Activated T-cell treated with anti-CD3 and anti-CD28 coated beads, Interleukin-2, amount 50 U/mL, for 4 hours (primary cell): ENCODE results near the gene PAPSS2. TPM values are rescaled to one million over a fixed set of nuclear protein-coding genes. Genes with fewer than 3 reads are reported as not detected.

Experiments used
- ATAC-seq, 2 donors: fragments of 200-7000 bp; cut with Tn5 transposase; one replicate each; pipeline ENCODE4 v1.10.0; 2021
- DNase-seq: peaks from one replicate; pipeline ENCODE4 v3.0.0-alpha.2; 2020
- H3K27me3 Mint-ChIP-seq: one replicate; pipeline ENCODE4 v1.8.0; 2021; ENCODE audit warnings: low read depth, mixed read lengths
- H3K36me3 Mint-ChIP-seq: one replicate; pipeline ENCODE4 v1.8.0; 2022; ENCODE audit warnings: mixed read lengths; ENCODE audit not compliant: insufficient read depth
- H3K4me1 Mint-ChIP-seq: one replicate; pipeline ENCODE4 v1.8.0; 2021; ENCODE audit warnings: low read depth, mixed read lengths
- H3K4me3 Mint-ChIP-seq: one replicate; pipeline ENCODE4 v1.8.0; 2021; ENCODE audit warnings: mild to moderate bottlenecking, moderate library complexity, mixed read lengths
- H3K9me3 Mint-ChIP-seq: one replicate; pipeline ENCODE4 v1.8.0; 2021; ENCODE audit warnings: mixed read lengths
- total RNA-seq, 3 donors: library from RNA; stranded (reverse); gene quantifications; one replicate each; pipeline ENCODE4 v1.2.1, GENCODE V29; 2021

The PAPSS2 gene
- total RNA-seq, 3 donors from 2014 or later = 0.21 to 0.43 (median 0.41) TPM

DNA sequence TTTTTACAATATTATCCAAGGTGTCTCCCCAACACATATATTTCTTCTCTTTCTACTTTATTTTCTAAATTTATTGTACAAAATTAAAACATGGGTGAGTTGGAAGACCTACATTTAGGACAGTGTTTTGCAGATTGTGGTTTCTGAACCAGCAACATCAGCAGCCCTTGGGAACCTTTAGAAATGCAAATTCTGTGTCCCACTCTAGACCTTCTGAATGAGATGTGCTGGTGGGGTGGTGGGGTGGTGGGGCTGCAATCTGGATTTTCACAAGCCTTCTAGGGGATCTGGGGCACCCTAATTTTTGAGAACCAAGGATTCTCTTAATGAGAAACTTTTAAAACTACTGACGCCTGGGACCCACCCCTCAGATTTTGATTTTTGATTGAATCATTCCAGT is 7.4 kb upstream of the PAPSS2 start:
- ATAC-seq (no peak), DNase-seq (no peak)
- peaks cover 29% of the 10 kb centered on the region for H3K27me3 Mint-ChIP-seq
- no peaks in the 10 kb centered on the region for H3K36me3 Mint-ChIP-seq
- H3K9me3 Mint-ChIP-seq = no peaks in the 10 kb centered on the region
- H3K4me1 Mint-ChIP-seq = peaks cover 4% of the 10 kb centered on the region
- no peak overlapping the region for H3K4me3 Mint-ChIP-seq

DNA sequence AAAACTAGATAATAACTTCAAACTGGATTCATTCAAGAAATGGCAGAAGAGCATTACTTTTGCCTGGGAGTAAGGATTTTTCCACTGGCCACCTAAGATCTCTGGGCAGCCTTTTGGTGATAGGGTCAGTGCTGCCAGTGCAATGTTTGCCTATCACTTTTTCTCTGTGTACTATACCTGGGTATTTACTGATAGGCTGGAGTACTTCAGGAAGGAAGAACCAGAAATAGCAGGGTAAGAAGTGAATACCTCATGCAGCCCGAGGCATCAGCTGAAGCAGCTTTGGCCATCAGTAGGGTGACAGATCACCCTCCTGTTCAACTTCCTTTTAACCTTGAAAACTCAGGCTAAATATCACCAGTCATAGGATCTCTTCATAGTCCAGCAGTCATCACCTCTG is 5.5 kb upstream of the PAPSS2 start:
- H3K9me3 Mint-ChIP-seq = no peaks in the 10 kb centered on the region
- H3K4me3 Mint-ChIP-seq = no peak overlapping the region
- H3K4me1 Mint-ChIP-seq = peaks cover 2% of the 10 kb centered on the region
- DNase-seq = no peak
- ATAC-seq = no peak
- no peaks in the 10 kb centered on the region for H3K36me3 Mint-ChIP-seq
- peaks cover 34% of the 10 kb centered on the region for H3K27me3 Mint-ChIP-seq

DNA sequence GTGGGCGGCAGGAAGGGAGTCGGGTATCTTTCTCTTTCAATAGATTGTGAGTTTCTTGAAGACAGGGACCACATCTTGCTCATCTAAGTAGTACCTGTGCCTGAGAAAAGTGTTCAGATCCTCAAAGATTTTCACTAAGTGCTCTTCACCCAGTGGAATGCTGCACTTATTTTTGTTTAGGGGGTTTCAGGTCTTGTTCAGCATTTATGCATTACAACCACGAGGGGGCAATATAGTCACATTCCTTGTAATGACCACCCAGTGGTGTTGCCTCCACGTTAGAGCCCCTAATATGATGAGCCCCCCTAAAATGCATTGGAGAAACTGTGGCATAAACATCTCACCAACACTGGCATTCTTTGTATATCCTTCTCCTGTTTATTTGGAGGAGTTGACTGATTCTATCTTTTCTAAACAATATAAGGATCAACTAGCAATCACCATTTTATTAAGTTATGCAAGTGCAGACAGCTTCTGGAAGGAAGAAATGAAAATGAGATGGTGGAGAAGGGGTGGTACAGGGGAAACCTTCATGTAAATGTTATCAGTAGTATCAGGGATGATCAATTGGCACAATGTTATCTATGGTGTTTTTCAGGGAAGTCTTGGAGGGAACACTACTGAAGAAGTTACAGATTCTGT is 3.1 kb upstream of the PAPSS2 start:
- Mint-ChIP-seq H3K36me3 (no peaks in the 10 kb centered on the region), H3K4me1 (peaks cover 9% of the 10 kb centered on the region), H3K4me3 (no peak overlapping the region), H3K27me3 (peaks cover 45% of the 10 kb centered on the region), H3K9me3 (no peaks in the 10 kb centered on the region)
- DNase-seq (no peak), ATAC-seq (peak; percentile 29 to 55)

DNA sequence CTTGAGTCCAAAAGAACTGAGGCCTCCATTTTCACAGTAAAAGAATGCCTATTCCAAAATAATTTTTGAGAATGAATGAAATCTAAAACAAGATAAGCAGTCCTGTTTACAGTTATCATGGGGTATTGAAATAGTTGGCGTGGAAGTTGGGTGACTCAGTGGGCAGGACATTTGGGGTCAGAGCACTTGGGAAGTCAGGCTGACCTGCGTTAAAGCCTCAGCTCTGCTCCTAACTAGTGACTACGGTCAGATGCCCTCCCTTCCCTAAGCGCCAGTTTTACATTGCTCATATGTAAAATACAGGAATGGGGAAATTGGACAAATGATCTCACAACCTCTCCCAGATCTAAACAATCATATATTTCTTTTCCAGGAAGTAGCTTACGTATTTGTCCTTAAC is 2.3 kb upstream of the PAPSS2 start:
- Mint-ChIP-seq H3K27me3 (peaks cover 47% of the 10 kb centered on the region), H3K4me3 (no peak overlapping the region), H3K4me1 (peaks cover 9% of the 10 kb centered on the region), H3K36me3 (no peaks in the 10 kb centered on the region), H3K9me3 (no peaks in the 10 kb centered on the region)
- ATAC-seq = no peak
- no peak for DNase-seq

DNA sequence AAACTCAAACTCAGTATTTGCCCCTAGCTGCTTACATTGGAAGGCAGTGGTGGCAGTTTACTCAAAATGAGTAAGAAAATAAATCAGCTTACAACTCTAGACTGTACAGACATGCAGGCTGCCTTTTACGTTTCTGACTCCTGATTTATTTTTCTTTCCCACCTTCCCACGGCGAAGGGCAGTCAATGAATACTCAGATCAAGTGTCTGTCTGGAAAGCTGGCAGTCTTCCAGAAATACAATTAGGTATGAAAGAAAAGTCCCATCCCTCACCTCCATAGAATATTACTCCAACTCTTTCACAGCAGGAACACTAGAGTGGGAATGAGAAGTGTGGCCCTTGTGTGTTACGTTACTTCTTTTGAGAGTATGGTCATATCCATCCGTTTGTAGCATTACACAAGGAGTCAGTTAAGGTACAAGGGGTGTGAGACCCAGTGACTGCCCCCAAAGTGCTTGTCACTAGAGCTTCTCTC is 1.3 kb upstream of the PAPSS2 start:
- ATAC-seq (no peak), DNase-seq (no peak)
- Mint-ChIP-seq H3K4me3 (no peak overlapping the region), H3K27me3 (peaks cover 50% of the 10 kb centered on the region), H3K36me3 (no peaks in the 10 kb centered on the region), H3K9me3 (no peaks in the 10 kb centered on the region), H3K4me1 (peaks cover 9% of the 10 kb centered on the region)

DNA sequence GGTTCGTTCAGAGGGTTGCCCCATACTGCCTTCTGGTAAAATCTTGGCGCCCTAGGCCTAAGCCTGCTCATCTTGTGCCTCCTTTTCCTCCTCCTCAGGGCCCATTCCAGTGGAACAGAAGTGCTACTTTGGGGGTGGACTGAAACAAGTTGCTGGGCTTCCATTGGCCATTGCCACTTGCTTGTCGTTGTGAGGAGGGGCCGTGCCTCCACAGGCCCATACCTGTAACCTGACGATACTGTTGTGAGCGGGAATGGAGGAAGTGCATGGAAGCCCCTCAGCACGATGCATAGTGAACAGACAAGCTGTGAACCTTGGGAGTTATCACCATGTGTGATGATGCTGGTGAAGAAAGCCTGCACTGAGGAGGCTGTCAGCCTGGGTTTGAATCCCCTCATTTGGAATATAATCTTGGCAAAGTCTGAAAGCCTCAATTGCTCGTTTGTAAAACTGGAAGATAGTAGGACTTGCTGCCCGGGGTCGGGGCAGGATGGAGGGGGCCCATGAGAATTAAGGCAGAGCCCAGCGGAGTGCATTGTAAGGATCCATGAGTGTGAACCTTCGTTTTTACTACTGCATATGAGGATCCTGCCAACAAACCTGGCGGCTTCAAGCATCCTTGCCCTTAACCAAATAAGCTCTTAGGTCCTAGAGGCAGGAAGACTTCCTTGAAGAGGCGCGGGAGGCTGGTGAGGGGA is 671 bp upstream of the PAPSS2 start:
- H3K36me3 Mint-ChIP-seq = no peaks in the 10 kb centered on the region
- H3K27me3 Mint-ChIP-seq = peaks cover 54% of the 10 kb centered on the region
- no peaks in the 10 kb centered on the region for H3K9me3 Mint-ChIP-seq
- no peak for ATAC-seq
- peaks cover 9% of the 10 kb centered on the region for H3K4me1 Mint-ChIP-seq
- no peak for DNase-seq
- H3K4me3 Mint-ChIP-seq = peak overlapping the region; percentile 72

DNA sequence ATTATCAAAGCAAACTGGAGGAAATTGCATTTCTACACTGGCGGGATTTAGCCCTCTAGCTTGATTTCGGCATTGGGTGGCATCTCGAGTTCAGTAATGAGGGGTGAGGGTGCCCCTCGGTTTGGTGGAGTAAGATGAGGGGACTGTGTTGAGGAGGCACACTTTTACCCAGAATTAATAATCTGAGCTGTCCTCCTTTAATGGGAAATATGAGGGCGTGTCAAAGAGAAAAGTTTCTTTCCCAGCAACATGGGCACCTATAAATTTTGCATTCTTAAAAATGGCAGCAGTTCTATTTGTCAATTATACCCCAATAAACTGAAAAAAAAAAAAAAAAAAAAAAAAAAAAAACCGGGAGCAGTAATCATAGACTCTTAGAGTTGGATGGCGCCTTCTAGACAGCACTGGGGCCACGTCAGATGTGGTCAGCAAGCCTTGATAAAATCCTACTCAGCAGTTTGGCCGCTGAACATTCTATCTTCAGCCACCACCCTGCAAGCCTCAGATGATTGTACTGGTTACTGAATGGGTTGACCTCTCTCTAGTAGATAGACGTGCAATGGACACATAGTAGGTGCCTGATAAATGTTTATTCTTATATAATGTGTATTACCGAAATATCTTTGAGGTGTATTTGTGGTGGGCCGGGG is 931 bp downstream of the PAPSS2 start:
- ATAC-seq (no peak), DNase-seq (no peak)
- Mint-ChIP-seq H3K36me3 (no peaks in the 10 kb centered on the region), H3K27me3 (peaks cover 53% of the 10 kb centered on the region), H3K4me3 (peak overlapping the region; percentile 73), H3K9me3 (no peaks in the 10 kb centered on the region), H3K4me1 (peaks cover 9% of the 10 kb centered on the region)

DNA sequence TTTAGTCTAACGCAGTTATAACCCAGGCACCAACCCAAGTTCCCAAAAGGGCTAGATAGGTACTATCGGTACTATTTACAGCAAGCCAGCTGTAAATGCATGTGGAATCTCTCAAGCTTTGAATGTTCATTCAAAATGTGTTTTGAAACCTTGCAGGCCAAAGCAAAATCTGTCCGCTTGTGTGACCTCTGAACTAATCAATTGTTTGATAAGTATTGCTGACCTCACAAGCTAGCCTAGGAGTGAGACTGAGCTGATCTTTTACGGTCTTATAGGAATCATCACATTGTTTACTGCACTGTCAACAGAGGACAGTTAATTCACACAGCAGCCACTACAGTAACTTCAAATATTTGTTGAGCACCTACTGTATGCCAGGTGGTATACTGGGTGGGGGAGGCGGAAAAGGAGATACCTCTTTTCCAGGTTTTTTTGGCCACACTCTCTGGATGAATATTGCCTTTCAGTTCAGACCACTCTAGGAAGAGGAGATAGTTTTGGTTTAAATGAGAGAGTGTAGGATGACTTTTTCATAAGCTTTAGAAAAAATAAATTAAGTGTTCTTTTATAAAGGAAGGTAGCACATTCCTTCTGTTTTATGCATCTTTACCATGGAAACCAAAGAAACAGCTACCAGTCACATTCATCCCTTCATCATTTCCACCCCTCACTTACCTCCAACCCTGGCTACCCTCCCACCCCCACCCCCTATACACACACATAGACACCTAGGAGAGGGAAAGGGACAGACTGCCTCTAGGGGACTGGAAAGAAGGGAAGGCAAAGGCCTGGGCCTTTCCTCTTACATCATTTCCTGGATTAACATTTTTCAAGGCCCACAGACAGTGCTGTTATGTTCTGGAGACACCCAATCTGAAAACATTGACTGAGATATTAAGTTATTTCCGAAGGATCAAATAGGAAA is 2.4 kb downstream of the PAPSS2 start:
- Mint-ChIP-seq H3K36me3 (no peaks in the 10 kb centered on the region), H3K9me3 (no peaks in the 10 kb centered on the region), H3K4me3 (no peak overlapping the region), H3K4me1 (peaks cover 7% of the 10 kb centered on the region), H3K27me3 (peaks cover 51% of the 10 kb centered on the region)
- DNase-seq (no peak), ATAC-seq (no peak)

DNA sequence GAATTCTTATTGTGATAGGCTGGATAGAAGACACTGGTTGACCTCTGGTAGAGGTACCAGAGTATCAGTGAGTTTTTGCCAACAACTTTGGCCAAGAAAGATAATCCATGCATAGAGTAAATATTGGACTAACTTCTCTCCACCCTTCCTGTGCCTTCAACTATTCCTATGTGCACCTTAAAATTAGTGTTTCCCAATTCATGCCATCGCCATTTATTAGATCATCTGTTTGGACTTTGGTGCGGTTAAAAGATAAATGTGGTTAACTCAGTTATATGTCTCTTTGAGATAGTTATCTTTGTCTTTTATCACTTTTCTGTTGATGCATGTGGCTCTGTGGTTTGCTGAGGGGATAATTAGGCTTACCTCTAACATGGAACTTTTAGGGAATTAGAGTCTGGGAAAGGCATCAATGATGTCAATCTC is 4.6 kb downstream of the PAPSS2 start:
- Mint-ChIP-seq H3K9me3 (no peaks in the 10 kb centered on the region), H3K4me3 (no peak overlapping the region), H3K4me1 (peaks cover 7% of the 10 kb centered on the region), H3K36me3 (no peaks in the 10 kb centered on the region), H3K27me3 (peaks cover 53% of the 10 kb centered on the region)
- no peak for ATAC-seq
- DNase-seq = no peak

DNA sequence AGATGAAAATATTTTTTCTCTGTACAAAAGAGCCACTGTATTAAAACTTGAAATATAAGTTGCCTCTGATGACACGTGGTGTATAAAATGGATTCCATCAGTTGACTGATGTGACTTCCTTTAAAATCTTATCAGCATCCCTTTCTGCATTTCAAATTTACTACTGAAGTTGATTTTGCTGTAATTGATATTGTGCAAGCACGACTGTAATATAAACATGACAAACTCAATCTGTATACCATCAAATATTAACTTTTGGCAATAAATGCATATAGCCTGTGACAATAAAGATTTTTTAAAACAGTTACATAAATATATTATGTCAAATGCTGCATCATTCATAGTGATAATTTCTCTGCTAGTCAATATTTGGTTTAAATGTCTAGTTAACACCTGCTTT is 7.8 kb downstream of the PAPSS2 start:
- H3K36me3 Mint-ChIP-seq = no peaks in the 10 kb centered on the region
- no peaks in the 10 kb centered on the region for H3K4me1 Mint-ChIP-seq
- no peaks in the 10 kb centered on the region for H3K9me3 Mint-ChIP-seq
- no peak for ATAC-seq
- DNase-seq = no peak
- peaks cover 33% of the 10 kb centered on the region for H3K27me3 Mint-ChIP-seq
- no peak overlapping the region for H3K4me3 Mint-ChIP-seq

DNA sequence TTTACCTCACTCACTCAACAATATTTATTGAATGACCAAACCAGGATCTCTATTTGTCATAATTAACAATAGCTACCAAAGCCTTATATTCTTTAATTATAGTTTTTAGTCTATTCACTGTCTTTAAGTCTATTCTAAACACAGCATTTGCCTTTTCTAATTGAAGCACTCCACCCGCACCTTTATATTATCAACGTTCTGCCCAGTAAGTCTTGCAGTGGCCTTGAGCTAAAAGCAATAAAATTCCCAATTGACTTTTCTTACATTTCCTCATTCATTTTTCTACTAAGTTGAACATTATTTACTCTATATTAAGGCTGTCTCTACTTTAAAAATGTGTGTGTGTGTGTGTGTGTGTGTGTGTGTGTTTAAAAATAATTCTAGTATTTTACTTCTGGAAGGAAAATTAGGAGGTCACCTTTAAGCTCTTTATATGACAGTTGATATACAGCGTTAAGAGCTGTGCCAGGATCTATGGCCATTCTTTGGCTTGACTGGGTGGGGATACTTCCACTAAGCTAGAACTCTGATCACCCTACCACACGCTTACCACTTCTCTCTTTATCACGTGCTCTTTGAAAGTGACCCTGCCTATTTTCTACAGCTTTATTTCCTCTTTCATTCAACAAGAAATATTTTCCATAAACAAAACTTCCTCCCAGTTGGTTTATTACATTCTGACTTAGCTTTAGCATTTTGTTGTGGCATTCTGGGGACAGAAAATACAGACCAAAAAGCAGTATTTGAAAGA is 8.8 kb downstream of the PAPSS2 start:
- H3K4me3 Mint-ChIP-seq = no peak overlapping the region
- no peaks in the 10 kb centered on the region for H3K9me3 Mint-ChIP-seq
- DNase-seq = no peak
- no peaks in the 10 kb centered on the region for H3K36me3 Mint-ChIP-seq
- no peak for ATAC-seq
- no peaks in the 10 kb centered on the region for H3K4me1 Mint-ChIP-seq
- peaks cover 28% of the 10 kb centered on the region for H3K27me3 Mint-ChIP-seq

DNA sequence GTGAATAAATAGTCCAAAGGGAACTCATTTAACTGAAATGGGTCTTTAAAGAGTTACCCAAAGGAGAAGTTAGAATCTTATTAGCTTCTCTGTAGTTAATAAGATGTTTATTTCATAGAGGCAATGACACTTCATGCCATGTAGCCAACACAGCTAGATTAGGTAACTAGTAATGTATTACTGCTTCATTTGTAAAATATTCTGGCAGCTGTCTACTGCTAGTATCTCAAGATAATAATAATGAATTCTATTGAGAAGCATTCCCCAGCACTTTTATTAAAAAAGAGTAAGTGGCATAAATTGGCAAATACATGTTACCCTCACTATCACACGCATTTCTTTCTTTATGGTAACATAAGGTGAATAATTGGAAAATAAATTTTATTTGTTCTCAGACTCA is 10.1 kb downstream of the PAPSS2 start:
- Mint-ChIP-seq H3K9me3 (no peaks in the 10 kb centered on the region), H3K27me3 (peaks cover 26% of the 10 kb centered on the region), H3K36me3 (no peaks in the 10 kb centered on the region), H3K4me1 (no peaks in the 10 kb centered on the region), H3K4me3 (no peak overlapping the region)
- no peak for ATAC-seq
- no peak for DNase-seq

DNA sequence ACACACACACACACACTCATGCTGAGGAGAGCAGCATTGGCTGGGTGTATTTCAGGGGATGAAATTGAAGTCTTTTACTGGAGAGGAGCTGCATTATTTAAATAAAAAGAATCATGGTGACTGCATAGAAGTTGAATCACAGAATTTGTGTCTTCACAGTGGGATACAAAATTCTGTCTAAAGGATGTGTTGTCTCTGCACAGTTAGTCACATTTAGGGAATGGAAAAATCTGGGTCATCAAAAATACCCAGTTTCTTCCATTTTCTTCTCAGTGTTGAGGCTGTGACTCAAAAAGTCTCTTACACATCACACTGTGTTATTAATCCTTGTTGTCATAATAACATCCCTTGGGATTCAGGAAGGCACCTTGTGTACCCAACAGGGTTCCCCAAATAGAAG is 10.9 kb downstream of the PAPSS2 start:
- Mint-ChIP-seq H3K36me3 (no peaks in the 10 kb centered on the region), H3K4me1 (no peaks in the 10 kb centered on the region), H3K27me3 (peaks cover 20% of the 10 kb centered on the region), H3K9me3 (no peaks in the 10 kb centered on the region), H3K4me3 (no peak overlapping the region)
- ATAC-seq (peak; percentile 58 to 70), DNase-seq (no peak)
